SK-N-SH (cell line): ENCODE results near the gene ERC2. TPM values are rescaled to one million over a fixed set of nuclear protein-coding genes. Genes with fewer than 3 reads are reported as not detected.

ENCODE experiments used
- CTCF ChIA-PET: fragments of 300-600, 350-600 bp; formaldehyde crosslinking; extraction: SDS; loops from one replicate; lab custom pipeline; 2021; lab: Yijun Ruan, JAX
- POLR2A ChIA-PET: fragments of 350-600 bp; sonication (Branson Sonifier 250); formaldehyde crosslinking; extraction: SDS; loops from one replicate; lab custom pipeline; 2020; ENCODE audit warnings: antibody characterized with exemption, inconsistent platforms; lab: Yijun Ruan, JAX
- DNase-seq: peaks from one replicate; pipeline ENCODE4 v3.0.0; 2012
- H2AFZ ChIP-seq: fragments of 200-600 bp; sonication (generic); 2 replicates; pipeline ENCODE4 v1.8.1; 2016; ENCODE audit warnings: antibody characterized with exemption, mild to moderate bottlenecking, low read depth
- H3F3A ChIP-seq: fragments of 200-600 bp; sonication (generic); replicated peaks from 2 replicates; pipeline ENCODE3; 2016; ENCODE audit warnings: antibody characterized with exemption, mild to moderate bottlenecking; ENCODE audit not compliant: insufficient read depth
- H3K27ac ChIP-seq, 2 experiments: fragments of 200-500 bp in 1 of 2; fragments of 200-600 bp in 1 of 2; sonication (Bioruptor generic) in 1 of 2; sonication (generic), shearing (Covaris generic) in 1 of 2; 2 replicates each; pipeline versions ENCODE4 v1.5.1 to v1.6.1; 2014 to 2016; ENCODE audit warnings: low read depth in 2 of 2, inconsistent platforms in 1 of 2, low read length in 1 of 2, mild to moderate bottlenecking in 1 of 2, mixed read lengths in 1 of 2
- H3K27me3 ChIP-seq: fragments of 200-600 bp; sonication (generic), shearing (Covaris generic); 2 replicates; pipeline ENCODE4 v1.6.1; 2016; ENCODE audit warnings: mixed run types; ENCODE audit not compliant: insufficient read depth
- H3K36me3 ChIP-seq, 2 experiments: fragments of 200-500 bp in 1 of 2; fragments of 200-600 bp in 1 of 2; sonication (Bioruptor generic) in 1 of 2; sonication (generic) in 1 of 2; replicated peaks in 1 of 2; 2 replicates each; pipeline versions ENCODE3 to v1.5.1; 2014 to 2016; ENCODE audit warnings: low read length in 1 of 2, mild to moderate bottlenecking in 1 of 2; ENCODE audit not compliant: insufficient read depth in 2 of 2, control insufficient read depth in 1 of 2
- H3K4me1 ChIP-seq, 2 experiments: fragments of 200-500 bp in 1 of 2; fragments of 200-600 bp in 1 of 2; sonication (Bioruptor generic) in 1 of 2; sonication (generic), shearing (Covaris generic) in 1 of 2; 2 replicates each; pipeline versions ENCODE4 v1.5.1 to v1.6.1; 2014 to 2016; ENCODE audit warnings: low read depth in 1 of 2, low read length in 1 of 2, mixed run types in 1 of 2; ENCODE audit not compliant: insufficient read depth in 2 of 2, control insufficient read depth in 1 of 2
- H3K4me2 ChIP-seq: fragments of 200-600 bp; sonication (generic), shearing (Covaris generic); 2 replicates; pipeline ENCODE4 v1.6.1; 2017; ENCODE audit warnings: mixed run types
- H3K4me3 ChIP-seq, 2 experiments: fragments of 200-500 bp in 1 of 2; fragments of 200-600 bp in 1 of 2; sonication (Bioruptor generic) in 1 of 2; sonication (generic), shearing (Covaris generic) in 1 of 2; 2 replicates each; pipeline versions ENCODE4 v1.5.1 to v1.8.1; 2014 to 2016; ENCODE audit warnings: low read depth in 2 of 2, inconsistent platforms in 1 of 2, low read length in 1 of 2, mild to moderate bottlenecking in 1 of 2, mixed read lengths in 1 of 2, moderate library complexity in 1 of 2
- H3K79me2 ChIP-seq: fragments of 200-600 bp; sonication (generic); 2 replicates; pipeline ENCODE4 v1.8.1; 2017; ENCODE audit warnings: mild to moderate bottlenecking; ENCODE audit not compliant: insufficient read depth
- H3K9ac ChIP-seq: fragments of 200-600 bp; sonication (generic); 2 replicates; pipeline ENCODE4 v1.6.1; 2017; ENCODE audit warnings: mixed run types
- H3K9me2 ChIP-seq: fragments of 200-600 bp; sonication (generic); 2 replicates; pipeline ENCODE4 v1.6.1; 2017; ENCODE audit warnings: mixed run types
- H3K9me3 ChIP-seq: fragments of 200-600 bp; sonication (generic); 2 replicates; pipeline ENCODE4 v1.6.1; 2017; ENCODE audit warnings: mixed run types, mild to moderate bottlenecking, moderate library complexity
- H4K20me1 ChIP-seq: fragments of 200-600 bp; sonication (generic); 2 replicates; pipeline ENCODE4 v1.6.1; 2017; ENCODE audit warnings: mild to moderate bottlenecking, mixed run types; ENCODE audit not compliant: insufficient read depth
- EP300 ChIP-seq, 2 experiments: IDR thresholded peaks; 2 replicates each; pipeline versions ENCODE4 v1.4.0 to v1.6.1; 2012; ENCODE audit warnings: borderline replicate concordance in 1 of 2, low read depth in 1 of 2, low read length in 1 of 2
- FOXJ3 ChIP-seq: sonication (generic); formaldehyde crosslinking; IDR thresholded peaks from 2 replicates; pipeline ENCODE4 v1.5.1; 2020; ENCODE audit warnings: mild to moderate bottlenecking, missing genetic modification reagents
- IRF3 ChIP-seq: fragments of 150-350 bp; IDR thresholded peaks from 2 replicates; pipeline ENCODE4 v1.6.1; 2016; ENCODE audit warnings: mild to moderate bottlenecking, low read depth, low read length
- MAX ChIP-seq: IDR thresholded peaks from 2 replicates; pipeline ENCODE4 v1.4.0; 2012; ENCODE audit warnings: low read depth
- MEF2A ChIP-seq: IDR thresholded peaks from 2 replicates; pipeline ENCODE4 v1.4.0; 2012; ENCODE audit warnings: low read depth, borderline replicate concordance
- NRF1 ChIP-seq: IDR thresholded peaks from 2 replicates; pipeline ENCODE4 v1.6.1; 2012; ENCODE audit warnings: low read depth, mild to moderate bottlenecking, low read length
- POLR2AphosphoS5 ChIP-seq: IDR thresholded peaks from 2 replicates; pipeline ENCODE4 v1.6.1; 2012; ENCODE audit warnings: low read depth, low read length
- REST ChIP-seq: IDR thresholded peaks from 2 replicates; pipeline ENCODE4 v1.6.1; 2012; ENCODE audit warnings: mild to moderate bottlenecking, low read depth, low read length, moderate library complexity
- RFX5 ChIP-seq: IDR thresholded peaks from 2 replicates; pipeline ENCODE4 v1.6.1; 2012; ENCODE audit warnings: mild to moderate bottlenecking, improper control_type of control experiment, low read length
- RXRA ChIP-seq: IDR thresholded peaks from 2 replicates; pipeline ENCODE4 v1.4.0; 2012; ENCODE audit warnings: low read depth, mild to moderate bottlenecking, borderline replicate concordance
- TEAD4 ChIP-seq: IDR thresholded peaks from 2 replicates; pipeline ENCODE4 v1.4.0; 2012; ENCODE audit warnings: mild to moderate bottlenecking, borderline replicate concordance; ENCODE audit not compliant: insufficient read depth
- USF1 ChIP-seq: IDR thresholded peaks from 2 replicates; pipeline ENCODE4 v1.4.0; 2012; ENCODE audit warnings: low read depth, borderline replicate concordance
- ZBTB33 ChIP-seq: IDR thresholded peaks from 2 replicates; pipeline ENCODE4 v1.4.0; 2012; ENCODE audit warnings: low read depth, borderline replicate concordance
- WGBS: methylation state at CpG from one replicate; pipeline ENCODE4 v1.1.6; 2017; ENCODE audit warnings: low lambda C conversion rate; 5-methylcytosine and 5-hydroxymethylcytosine counted together
- polyA plus RNA-seq, 3 experiments: library from polyadenylated mRNA; depleted of rRNA; stranded (reverse); fragments of >200 nt; gene quantifications; 2 replicates each; pipeline ENCODE4 v1.2.3, GENCODE V29; 2012

ERC2 gene
- polyA plus RNA-seq, 1 of the 3 experiments (the other 2 are of a cell fraction), result 1.6 TPM

DNA sequence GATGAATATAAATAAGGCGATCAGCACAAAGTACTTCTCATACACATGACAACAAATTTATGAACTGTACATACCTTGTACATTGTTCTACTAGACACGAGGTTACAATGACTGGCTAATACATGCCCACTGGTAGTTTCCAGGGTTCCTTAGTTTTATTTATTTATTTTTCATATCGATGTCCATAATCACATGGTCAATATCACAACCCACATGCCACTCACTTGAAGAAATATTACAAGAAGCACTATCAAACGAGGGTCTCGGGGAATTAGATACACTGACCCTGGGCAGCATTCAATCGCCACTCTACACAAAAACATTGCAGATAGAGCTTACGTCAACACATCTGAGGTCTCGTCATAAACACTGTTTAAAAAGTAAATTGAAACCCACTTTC lies 959.9 kb downstream of the ERC2 start:
- Histone ChIP-seq H3K4me1 (peaks cover 2 to 6% of the 10 kb centered on the region in 2 experiments; a peak in 2 of 4 replicates), H4K20me1 (no peaks in the 10 kb centered on the region), H2AFZ (no peak overlapping the region), H3K36me3 (no peaks in the 10 kb centered on the region), H3K4me3 (no peak overlapping the region), H3K9me3 (no peaks in the 10 kb centered on the region), H3F3A (peaks cover 7% of the 10 kb centered on the region), H3K27ac (no peak overlapping the region), H3K79me2 (no peaks in the 10 kb centered on the region), H3K9ac (no peak overlapping the region), H3K9me2 (no peaks in the 10 kb centered on the region), H3K4me2 (no peak overlapping the region), H3K27me3 (no peaks in the 10 kb centered on the region)
- WGBS, result 73% methylated on average over 8 of the region's 8 CpGs
- no peak for DNase-seq
- ChIA-PET POLR2A (no interaction called here), CTCF (no interaction called here)
- TF ChIP-seq MAX, result no peak
- TF ChIP-seq USF1, result no peak
- no peak for TF ChIP-seq REST
- TF ChIP-seq EP300 (IDR thresholded peaks at IDR 0.05; ENCODE audit: borderline replicate concordance in 1 of 2, low read depth in 1 of 2, low read length in 1 of 2), result no peak
- TF ChIP-seq FOXJ3 (CRISPR knock-in tag), result no peak
- TF ChIP-seq NRF1, result no peak
- TF ChIP-seq IRF3, result no peak
- no peak for TF ChIP-seq RFX5
- TF ChIP-seq POLR2AphosphoS5, result no peak
- TF ChIP-seq RXRA, result no peak
- TF ChIP-seq TEAD4, result no peak
- no peak for TF ChIP-seq MEF2A
- no peak for TF ChIP-seq ZBTB33
